HCT116 (cell line): ENCODE measurements around the gene KIRREL3.

ENCODE experiments used
- CEBPB ChIP-seq: IDR thresholded peaks from 2 replicates; pipeline ENCODE4 v1.6.1; 2012; ENCODE audit warnings: low read depth
- CTCF ChIP-seq, 3 experiments: fragments of 200-600 bp in 1 of 3; sonication (generic) in 1 of 3; IDR thresholded peaks in 2 of 3; conservative IDR thresholded peaks in 1 of 3; 2 replicates each; pipeline ENCODE4 v1.5.1; 2012 to 2017; ENCODE audit warnings: low read depth in 2 of 3, low read length in 2 of 3, antibody characterized with exemption in 1 of 3, borderline replicate concordance in 1 of 3, control low read depth in 1 of 3, mild to moderate bottlenecking in 1 of 3, mixed read lengths in 1 of 3, mixed run types in 1 of 3, moderate library complexity in 1 of 3; ENCODE audit not compliant: insufficient read depth in 1 of 3
- ELF1 ChIP-seq: IDR thresholded peaks from 2 replicates; pipeline ENCODE4 v1.6.1; 2012; ENCODE audit warnings: low read depth, borderline replicate concordance
- EZH2 ChIP-seq: fragments of 200-600 bp; sonication (generic); IDR thresholded peaks from 2 replicates; pipeline ENCODE4 v1.6.1; 2017; ENCODE audit warnings: antibody characterized with exemption, mixed run types
- JUND ChIP-seq: IDR thresholded peaks from 2 replicates; pipeline ENCODE4 v1.6.1; 2012
- POLR2AphosphoS5 ChIP-seq: IDR thresholded peaks from 2 replicates; pipeline ENCODE4 v1.6.1; 2011; ENCODE audit warnings: mild to moderate bottlenecking, low read depth, low read length, moderate library complexity
- SIN3A ChIP-seq: IDR thresholded peaks from 2 replicates; pipeline ENCODE4 v1.6.1; 2012; ENCODE audit warnings: low read depth
- SP1 ChIP-seq: IDR thresholded peaks from 2 replicates; pipeline ENCODE4 v1.6.1; 2012; ENCODE audit warnings: low read depth
- SRF ChIP-seq: IDR thresholded peaks from 2 replicates; pipeline ENCODE4 v1.6.1; 2012; ENCODE audit warnings: low read depth
- YY1 ChIP-seq: IDR thresholded peaks from 2 replicates; pipeline ENCODE4 v1.6.1; 2011; ENCODE audit warnings: low read length, low read depth, moderate library complexity, mild to moderate bottlenecking; ENCODE audit not compliant: insufficient replicate concordance; ENCODE audit errors: extremely low read depth
- ZNF274 ChIP-seq: fragments of 200-500 bp; sonication (Bioruptor generic); IDR thresholded peaks from 2 replicates; pipeline ENCODE4 v1.6.1; 2014; ENCODE audit warnings: mild to moderate bottlenecking, low read depth, low read length, inconsistent platforms

GRCh38 chr11:126499131-126499752 is 501.3 kb downstream of the KIRREL3 start:
- TF ChIP-seq EZH2: no peak
- TF ChIP-seq CTCF (IDR thresholded peaks at IDR 0.05 in 2 of 3, conservative IDR thresholded peaks at IDR 0.05 in 1 of 3; ENCODE audit: borderline replicate concordance in 1 of 3, insufficient read depth in 1 of 3, low read depth in 2 of 3, low read length in 2 of 3): no peak
- no peak for TF ChIP-seq SP1
- TF ChIP-seq CEBPB: no peak
- TF ChIP-seq YY1: no peak
- no peak for TF ChIP-seq POLR2AphosphoS5
- TF ChIP-seq SIN3A: no peak
- TF ChIP-seq ZNF274: no peak
- no peak for TF ChIP-seq ELF1
- TF ChIP-seq JUND: no peak
- no peak for TF ChIP-seq SRF
